ENCODE data around the gene PRICKLE3. TPM values are rescaled to one million over a fixed set of nuclear protein-coding genes. Genes with fewer than 3 reads are reported as not detected.
"Not testable (repeated sequence)": the region's sequence is repeated elsewhere in the genome, so short reads cannot be mapped to it uniquely, and the experiment has no call there.

PRICKLE3 gene
- total RNA-seq, 2 donors from 2014 or later, result 10.7 to 12.0 TPM

DNA sequence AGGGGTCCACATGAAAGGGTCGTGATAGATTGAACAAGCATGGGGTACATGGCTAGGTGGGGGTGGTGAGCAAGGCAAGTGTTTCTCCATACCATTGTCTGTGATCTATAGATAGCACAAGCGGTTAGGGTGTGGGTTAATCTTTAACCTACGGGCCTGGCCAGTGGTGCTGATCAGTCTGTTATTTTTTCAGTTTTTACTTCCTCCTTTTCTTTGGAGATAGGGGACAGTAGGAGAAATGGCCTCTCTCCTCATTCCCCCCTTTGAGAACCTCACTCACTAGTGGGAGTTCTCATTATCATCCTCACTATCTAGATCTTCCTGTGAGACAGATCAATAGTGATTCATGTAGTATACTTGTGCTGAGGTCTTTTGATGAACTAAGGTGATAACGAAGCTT, 46.5 kb downstream of the PRICKLE3 start:
- H3K36me3 Mint-ChIP-seq (ENCODE audit: low read depth), result peaks cover 6% of the 10 kb centered on the region
- Histone ChIP-seq H3K36me3 (ENCODE audit: control insufficient read depth, insufficient read depth, low read length) (no peaks in the 10 kb centered on the region), H3K4me1 (ENCODE audit: control insufficient read depth, insufficient read depth, low read length) (no peaks in the 10 kb centered on the region), H3K27me3 (ENCODE audit: control insufficient read depth, insufficient read depth, low read length, poor library complexity, severe bottlenecking) (no peaks in the 10 kb centered on the region), H3K27ac (ENCODE audit: low read depth, low read length) (no peak overlapping the region), H3K9ac (ENCODE audit: extremely low read depth, low read length, poor library complexity, severe bottlenecking) (no peak overlapping the region), H3K9me3 (ENCODE audit: control insufficient read depth, low read length) (peaks cover 18% of the 10 kb centered on the region), H3K4me3 (ENCODE audit: low read length) (no peak overlapping the region)
- H3K9me3 Mint-ChIP-seq, result peaks cover 77% of the 10 kb centered on the region
- 96% methylated on average over 2 of the region's 4 CpGs; no CpG with 5 or more reads in 1 of the 2 experiments for WGBS, 2 experiments (ENCODE audit: insufficient coverage in 1 of 2, insufficient read length in 1 of 2)
- no peaks in the 10 kb centered on the region for H3K4me1 Mint-ChIP-seq
- H3K27me3 Mint-ChIP-seq (ENCODE audit: insufficient read depth), result no peaks in the 10 kb centered on the region
- no peak overlapping the region for H3K4me3 Mint-ChIP-seq
- no peak for DNase-seq
- TF ChIP-seq, protein P1, sequence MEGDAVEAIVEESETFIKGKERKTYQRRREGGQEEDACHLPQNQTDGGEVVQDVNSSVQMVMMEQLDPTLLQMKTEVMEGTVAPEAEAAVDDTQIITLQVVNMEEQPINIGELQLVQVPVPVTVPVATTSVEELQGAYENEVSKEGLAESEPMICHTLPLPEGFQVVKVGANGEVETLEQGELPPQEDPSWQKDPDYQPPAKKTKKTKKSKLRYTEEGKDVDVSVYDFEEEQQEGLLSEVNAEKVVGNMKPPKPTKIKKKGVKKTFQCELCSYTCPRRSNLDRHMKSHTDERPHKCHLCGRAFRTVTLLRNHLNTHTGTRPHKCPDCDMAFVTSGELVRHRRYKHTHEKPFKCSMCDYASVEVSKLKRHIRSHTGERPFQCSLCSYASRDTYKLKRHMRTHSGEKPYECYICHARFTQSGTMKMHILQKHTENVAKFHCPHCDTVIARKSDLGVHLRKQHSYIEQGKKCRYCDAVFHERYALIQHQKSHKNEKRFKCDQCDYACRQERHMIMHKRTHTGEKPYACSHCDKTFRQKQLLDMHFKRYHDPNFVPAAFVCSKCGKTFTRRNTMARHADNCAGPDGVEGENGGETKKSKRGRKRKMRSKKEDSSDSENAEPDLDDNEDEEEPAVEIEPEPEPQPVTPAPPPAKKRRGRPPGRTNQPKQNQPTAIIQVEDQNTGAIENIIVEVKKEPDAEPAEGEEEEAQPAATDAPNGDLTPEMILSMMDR (conservative IDR thresholded peaks at IDR 0.05), result no peak
- H3K27ac Mint-ChIP-seq, result no peak overlapping the region

DNA sequence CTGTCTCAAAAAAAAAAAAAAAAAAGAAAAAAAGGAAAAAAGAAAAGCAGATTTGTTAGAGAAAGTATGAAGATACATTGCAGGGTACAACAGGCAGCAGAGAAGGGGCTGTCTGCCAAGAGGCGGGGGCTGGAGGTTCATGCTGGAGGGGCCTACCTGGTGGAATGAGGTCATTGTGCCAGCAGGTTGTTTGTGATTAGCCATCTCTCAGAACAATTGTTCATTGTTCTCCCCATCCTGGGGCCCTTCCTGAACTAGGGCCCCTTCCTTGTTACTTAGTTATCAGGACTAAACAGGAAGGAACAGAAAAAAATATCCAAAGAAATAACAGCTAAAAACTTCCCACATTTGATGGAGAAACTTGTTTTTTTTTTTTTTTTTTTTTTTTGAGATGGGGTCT, 48.7 kb downstream of the PRICKLE3 start:
- Mint-ChIP-seq H3K27me3 (ENCODE audit: insufficient read depth) (no peaks in the 10 kb centered on the region), H3K9me3 (peaks cover 75% of the 10 kb centered on the region), H3K27ac (no peak overlapping the region), H3K4me1 (no peaks in the 10 kb centered on the region), H3K4me3 (no peak overlapping the region), H3K36me3 (ENCODE audit: low read depth) (peaks cover 6% of the 10 kb centered on the region)
- Histone ChIP-seq H3K9ac (ENCODE audit: extremely low read depth, low read length, poor library complexity, severe bottlenecking) (no peak overlapping the region), H3K36me3 (ENCODE audit: control insufficient read depth, insufficient read depth, low read length) (no peaks in the 10 kb centered on the region), H3K27ac (ENCODE audit: low read depth, low read length) (no peak overlapping the region), H3K27me3 (ENCODE audit: control insufficient read depth, insufficient read depth, low read length, poor library complexity, severe bottlenecking) (no peaks in the 10 kb centered on the region), H3K4me1 (ENCODE audit: control insufficient read depth, insufficient read depth, low read length) (no peaks in the 10 kb centered on the region), H3K9me3 (ENCODE audit: control insufficient read depth, low read length) (peaks cover 18% of the 10 kb centered on the region), H3K4me3 (ENCODE audit: low read length) (no peak overlapping the region)
- TF ChIP-seq, protein P1 (conservative IDR thresholded peaks at IDR 0.05), result no peak
- WGBS, 2 experiments (ENCODE audit: insufficient coverage in 1 of 2, insufficient read length in 1 of 2), result 100% methylated on average over 1 of the region's 1 CpG; no CpG with 5 or more reads in 1 of the 2 experiments
- no peak for DNase-seq

DNA sequence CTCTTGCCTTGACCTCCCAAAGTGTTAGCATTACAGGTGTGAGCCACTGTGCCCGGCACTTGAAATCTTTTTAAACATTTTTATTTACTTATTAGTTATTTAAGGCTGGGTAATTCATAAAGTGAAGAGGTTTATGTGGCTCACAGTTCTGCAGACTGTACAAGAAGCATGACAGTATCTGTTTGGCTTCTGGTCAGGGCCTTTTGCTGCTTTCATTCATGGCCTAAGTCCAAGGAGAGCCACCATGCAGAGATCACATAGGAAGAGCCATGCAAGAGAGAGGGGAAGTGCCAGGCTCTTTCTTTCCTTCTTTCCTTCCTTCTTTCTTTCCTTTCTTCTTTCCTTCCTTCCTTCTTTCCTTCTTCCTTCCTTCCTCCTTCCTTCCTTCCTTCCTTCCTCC, 52.4 kb downstream of the PRICKLE3 start:
- Mint-ChIP-seq H3K27ac (no peak overlapping the region), H3K36me3 (ENCODE audit: low read depth) (peaks cover 4% of the 10 kb centered on the region), H3K9me3 (peaks cover 59% of the 10 kb centered on the region), H3K4me1 (no peaks in the 10 kb centered on the region), H3K27me3 (ENCODE audit: insufficient read depth) (no peaks in the 10 kb centered on the region), H3K4me3 (no peak overlapping the region)
- no peaks in the 10 kb centered on the region for H3K36me3 ChIP-seq (ENCODE audit: control insufficient read depth, insufficient read depth, low read length)
- no peaks in the 10 kb centered on the region for H3K4me1 ChIP-seq (ENCODE audit: control insufficient read depth, insufficient read depth, low read length)
- no peak overlapping the region for H3K27ac ChIP-seq (ENCODE audit: low read depth, low read length)
- H3K9me3 ChIP-seq (ENCODE audit: control insufficient read depth, low read length), result no peaks in the 10 kb centered on the region
- DNase-seq, result no peak
- no peak overlapping the region for H3K4me3 ChIP-seq (ENCODE audit: low read length)
- TF ChIP-seq, protein P1 (conservative IDR thresholded peaks at IDR 0.05), result no peak
- no CpG with 5 or more reads among the region's 1 CpG for WGBS, 2 experiments (ENCODE audit: insufficient coverage in 1 of 2, insufficient read length in 1 of 2)
- no peak overlapping the region for H3K9ac ChIP-seq (ENCODE audit: extremely low read depth, low read length, poor library complexity, severe bottlenecking)
- no peaks in the 10 kb centered on the region for H3K27me3 ChIP-seq (ENCODE audit: control insufficient read depth, insufficient read depth, low read length, poor library complexity, severe bottlenecking)

DNA sequence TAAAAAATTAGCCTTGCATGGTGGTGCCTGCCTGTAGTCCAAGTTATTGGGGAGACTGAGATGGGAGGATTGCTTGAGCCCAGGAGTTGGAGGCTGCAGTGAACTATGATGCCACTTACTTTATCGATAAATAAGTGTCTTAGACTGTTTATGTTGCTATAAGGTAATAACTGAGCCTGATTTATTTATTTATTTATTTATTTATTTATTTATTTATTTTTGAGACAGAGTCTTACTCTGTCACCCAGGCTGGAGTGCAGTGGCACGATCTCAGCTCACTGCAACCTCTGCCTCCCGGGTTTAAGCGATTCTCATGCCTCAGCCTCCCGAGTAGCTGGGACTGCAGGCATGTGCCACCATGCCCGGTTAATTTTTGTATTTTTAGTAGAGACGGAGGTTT, 53.9 kb downstream of the PRICKLE3 start:
- not testable (repeated sequence) for H3K27ac ChIP-seq (ENCODE audit: low read depth, low read length); H3K27ac Mint-ChIP-seq; H3K9ac ChIP-seq (ENCODE audit: extremely low read depth, low read length, poor library complexity, severe bottlenecking); H3K27me3 Mint-ChIP-seq (ENCODE audit: insufficient read depth); H3K4me1 Mint-ChIP-seq; H3K4me1 ChIP-seq (ENCODE audit: control insufficient read depth, insufficient read depth, low read length); H3K4me3 Mint-ChIP-seq; H3K36me3 ChIP-seq (ENCODE audit: control insufficient read depth, insufficient read depth, low read length); H3K9me3 ChIP-seq (ENCODE audit: control insufficient read depth, low read length); H3K27me3 ChIP-seq (ENCODE audit: control insufficient read depth, insufficient read depth, low read length, poor library complexity, severe bottlenecking); H3K36me3 Mint-ChIP-seq (ENCODE audit: low read depth); H3K4me3 ChIP-seq (ENCODE audit: low read length); DNase-seq
- WGBS, 2 experiments (ENCODE audit: insufficient coverage in 1 of 2, insufficient read length in 1 of 2), result 95 to 100% methylated on average over 4 to 6 of the region's 7 CpGs
- H3K9me3 Mint-ChIP-seq, result peaks cover 46% of the 10 kb centered on the region
